ENCODE results near the gene ALS2CL.
A peak's percentile ranks its signal among the peaks of the same experiment; 100 is the strongest.

ALS2CL gene

DNA sequence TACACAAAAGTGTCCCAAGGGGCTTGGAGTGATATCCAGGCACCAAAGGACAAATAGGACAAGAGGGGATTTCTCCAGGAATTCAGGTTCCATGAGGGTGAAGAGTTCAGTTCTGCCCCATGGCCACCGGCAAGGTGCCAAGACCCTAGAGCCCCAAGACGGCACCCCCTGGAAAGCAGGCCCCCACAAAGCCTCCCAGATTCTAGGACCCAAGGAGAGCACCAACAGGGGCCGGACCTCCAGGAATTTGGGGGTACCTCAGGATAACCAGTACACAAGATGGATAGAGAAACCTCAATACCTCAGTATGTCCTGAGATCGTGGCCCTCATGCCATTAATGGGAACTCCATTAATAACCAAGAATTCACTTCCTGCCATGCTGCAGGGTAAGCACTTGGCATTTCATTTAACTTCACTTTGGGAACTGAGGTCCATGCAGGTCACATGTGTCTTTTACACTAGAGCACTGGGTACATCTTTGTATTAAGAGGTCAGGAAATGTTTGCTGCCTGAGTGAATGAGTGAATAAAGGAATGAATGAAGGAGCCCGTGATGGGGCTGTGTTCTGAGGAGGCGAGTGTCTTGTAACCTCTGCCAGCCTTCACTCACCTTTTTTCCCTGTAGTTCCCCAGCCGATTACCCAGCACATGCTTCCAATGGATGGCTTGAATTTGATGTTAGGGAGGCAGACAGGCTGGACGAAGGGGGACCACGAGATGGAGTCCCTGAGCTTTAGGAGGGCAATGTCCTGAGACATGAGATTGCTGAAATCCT lies 39.7 kb upstream of the ALS2CL start:
- H3K4me3 ChIP-seq (ENCODE audit: low read length): no peak overlapping the region
- TF ChIP-seq, protein P1, sequence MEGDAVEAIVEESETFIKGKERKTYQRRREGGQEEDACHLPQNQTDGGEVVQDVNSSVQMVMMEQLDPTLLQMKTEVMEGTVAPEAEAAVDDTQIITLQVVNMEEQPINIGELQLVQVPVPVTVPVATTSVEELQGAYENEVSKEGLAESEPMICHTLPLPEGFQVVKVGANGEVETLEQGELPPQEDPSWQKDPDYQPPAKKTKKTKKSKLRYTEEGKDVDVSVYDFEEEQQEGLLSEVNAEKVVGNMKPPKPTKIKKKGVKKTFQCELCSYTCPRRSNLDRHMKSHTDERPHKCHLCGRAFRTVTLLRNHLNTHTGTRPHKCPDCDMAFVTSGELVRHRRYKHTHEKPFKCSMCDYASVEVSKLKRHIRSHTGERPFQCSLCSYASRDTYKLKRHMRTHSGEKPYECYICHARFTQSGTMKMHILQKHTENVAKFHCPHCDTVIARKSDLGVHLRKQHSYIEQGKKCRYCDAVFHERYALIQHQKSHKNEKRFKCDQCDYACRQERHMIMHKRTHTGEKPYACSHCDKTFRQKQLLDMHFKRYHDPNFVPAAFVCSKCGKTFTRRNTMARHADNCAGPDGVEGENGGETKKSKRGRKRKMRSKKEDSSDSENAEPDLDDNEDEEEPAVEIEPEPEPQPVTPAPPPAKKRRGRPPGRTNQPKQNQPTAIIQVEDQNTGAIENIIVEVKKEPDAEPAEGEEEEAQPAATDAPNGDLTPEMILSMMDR (conservative IDR thresholded peaks at IDR 0.05; ENCODE audit: low read depth, low read length): no peak
- no peak for DNase-seq (ENCODE audit: low read depth)

DNA sequence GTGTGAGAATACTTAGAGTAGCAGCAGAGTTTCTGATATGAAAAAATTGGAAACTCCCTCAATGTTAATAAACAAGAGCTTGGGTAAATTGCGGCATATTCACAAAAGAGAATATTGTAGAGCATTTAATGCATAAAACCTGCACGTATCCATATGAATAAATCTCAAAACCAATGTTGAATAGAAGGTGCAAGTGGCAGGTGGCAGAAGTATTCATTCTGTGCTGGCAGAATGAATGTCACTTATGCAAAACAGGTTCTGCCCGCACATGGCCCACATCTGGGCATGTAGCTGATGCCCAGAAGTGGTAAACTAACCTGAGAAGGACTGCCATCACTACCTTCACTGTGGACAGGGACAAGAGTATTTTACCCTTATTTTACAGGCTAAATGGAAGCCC lies 38.3 kb upstream of the ALS2CL start:
- no peak for DNase-seq (ENCODE audit: low read depth)
- H3K4me3 ChIP-seq (ENCODE audit: low read length): no peak overlapping the region
- TF ChIP-seq, protein P1 (conservative IDR thresholded peaks at IDR 0.05; ENCODE audit: low read depth, low read length): no peak

DNA sequence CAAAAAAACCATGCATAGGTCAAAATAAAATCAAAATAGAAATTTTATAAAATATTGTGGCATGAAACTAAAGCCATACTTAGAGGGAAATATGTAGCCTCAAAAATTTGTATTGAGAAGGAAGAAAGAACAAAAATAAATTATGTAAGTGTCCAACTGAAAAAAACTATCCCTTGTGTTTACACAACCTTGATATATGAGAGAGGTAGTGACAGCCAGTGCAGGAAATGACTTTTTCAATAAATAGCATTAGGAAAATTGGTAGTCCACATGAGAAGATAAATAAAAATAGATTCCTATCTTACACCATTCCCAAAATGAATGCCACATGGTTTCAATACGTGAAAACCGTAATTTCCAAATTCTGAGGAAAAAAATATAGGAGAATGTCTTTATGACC lies 37.3 kb upstream of the ALS2CL start:
- TF ChIP-seq, protein P1 (conservative IDR thresholded peaks at IDR 0.05; ENCODE audit: low read depth, low read length): no peak
- no peak for DNase-seq (ENCODE audit: low read depth)
- H3K4me3 ChIP-seq (ENCODE audit: low read length): no peak overlapping the region

DNA sequence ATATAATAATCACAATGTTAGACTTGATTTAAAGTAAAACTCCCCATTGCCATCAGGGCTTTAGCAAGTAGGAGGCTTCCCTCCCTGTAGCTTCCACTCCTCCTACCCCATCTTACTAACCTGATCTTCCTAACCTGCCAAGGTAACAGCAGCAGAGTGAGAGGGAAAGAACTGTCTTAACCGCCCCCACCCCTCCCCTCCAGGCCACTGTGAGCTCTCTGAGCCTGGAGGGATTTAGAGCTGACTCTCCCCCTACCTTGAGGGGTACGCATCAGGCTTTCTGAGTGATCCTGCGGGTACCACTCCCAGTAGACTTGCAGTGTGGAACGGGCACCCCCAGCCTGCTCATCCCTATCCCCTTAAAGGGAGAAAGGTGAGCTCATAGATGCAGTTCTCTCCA lies 35.6 kb upstream of the ALS2CL start:
- no peak overlapping the region for H3K4me3 ChIP-seq (ENCODE audit: low read length)
- DNase-seq (ENCODE audit: low read depth): no peak
- TF ChIP-seq, protein P1 (conservative IDR thresholded peaks at IDR 0.05; ENCODE audit: low read depth, low read length): no peak

DNA sequence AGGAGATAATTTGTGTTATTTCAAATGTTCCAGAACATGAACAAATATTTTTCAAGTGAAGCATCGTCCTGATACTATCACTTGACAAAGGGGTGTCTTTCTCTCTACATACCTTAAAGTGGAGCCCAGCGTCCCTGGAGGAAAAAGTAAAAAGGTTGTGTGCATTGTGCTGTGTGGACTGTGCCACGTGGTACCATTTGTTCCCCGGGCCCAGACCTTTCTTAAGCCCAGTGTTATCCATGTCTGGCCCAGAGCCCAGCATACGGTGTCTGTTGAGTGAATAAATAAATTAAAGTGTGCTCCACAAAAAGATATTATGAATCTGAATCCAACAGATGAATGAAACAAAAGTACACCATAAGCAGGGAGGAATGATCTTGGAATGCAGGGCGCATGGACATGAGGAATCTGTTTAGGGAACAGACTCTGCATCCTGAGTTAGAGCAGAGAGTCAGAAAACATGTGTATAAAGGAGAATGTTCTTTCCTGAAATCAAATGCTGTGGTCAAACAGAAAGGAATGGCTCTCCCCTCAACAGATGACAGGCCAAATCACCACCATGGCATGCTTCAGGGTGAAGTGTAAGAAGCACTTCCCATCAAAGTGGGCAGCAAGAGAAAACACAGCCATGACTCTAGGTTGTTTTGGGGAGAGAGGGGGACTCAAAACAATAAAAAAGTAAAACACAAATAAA lies 32.3 kb upstream of the ALS2CL start:
- peak; percentile 5 for DNase-seq (ENCODE audit: low read depth)
- no peak overlapping the region for H3K4me3 ChIP-seq (ENCODE audit: low read length)
- TF ChIP-seq, protein P1 (conservative IDR thresholded peaks at IDR 0.05; ENCODE audit: low read depth, low read length): no peak

DNA sequence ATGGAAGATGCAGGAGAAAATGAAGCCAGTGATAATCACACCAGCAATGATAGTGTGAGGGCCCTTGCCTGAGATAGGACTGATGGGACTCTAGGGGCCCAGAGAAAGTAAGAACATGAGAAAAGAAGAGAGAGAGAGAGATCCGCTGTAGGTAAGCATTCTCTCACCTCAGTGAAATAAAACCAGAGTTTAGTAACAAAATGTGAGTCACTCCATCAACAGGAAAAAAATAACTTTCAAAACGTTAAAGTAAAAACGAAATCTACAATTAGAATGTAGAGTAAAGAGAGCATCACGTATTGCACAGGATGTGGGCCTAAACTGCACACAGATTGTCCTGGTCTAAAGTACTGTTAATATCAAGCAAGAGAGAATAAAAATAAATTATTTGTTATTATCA lies 30.9 kb upstream of the ALS2CL start:
- TF ChIP-seq, protein P1 (conservative IDR thresholded peaks at IDR 0.05; ENCODE audit: low read depth, low read length): no peak
- no peak for DNase-seq (ENCODE audit: low read depth)
- H3K4me3 ChIP-seq (ENCODE audit: low read length): no peak overlapping the region

DNA sequence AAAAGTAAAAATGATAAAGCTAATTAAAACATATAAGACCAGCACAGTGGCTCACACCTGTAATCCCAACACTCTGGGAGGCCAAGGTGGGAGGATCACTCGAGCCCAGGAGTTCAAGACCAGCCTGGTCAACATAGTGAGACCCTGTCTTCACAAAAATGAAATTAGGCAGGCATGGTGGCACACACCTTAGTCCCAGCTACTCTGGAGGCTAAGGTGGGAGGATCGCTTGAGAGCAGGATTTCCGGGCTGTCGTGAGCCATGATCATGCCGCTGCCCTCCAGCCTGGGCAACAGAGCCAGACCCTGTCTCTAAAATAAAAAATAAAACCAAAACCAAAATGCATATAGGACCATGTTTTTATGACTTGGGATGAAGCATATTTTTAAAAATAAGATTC lies 29.0 kb upstream of the ALS2CL start:
- no peak overlapping the region for H3K4me3 ChIP-seq (ENCODE audit: low read length)
- DNase-seq (ENCODE audit: low read depth): no peak
- TF ChIP-seq, protein P1 (conservative IDR thresholded peaks at IDR 0.05; ENCODE audit: low read depth, low read length): no peak
